Prostate gland (tissue), 2 donors: ENCODE data around the gene GSE1.
A peak's percentile ranks its signal among the peaks of the same experiment; 100 is the strongest.

Experiments used
- CTCF ChIP-seq, 4 experiments: fragments of 200-600 bp in 2 of 4; fragments of 450-650 bp in 2 of 4; sonication (generic) in 2 of 4; IDR thresholded peaks; 1 replicate in 3 of 4; 2 replicates in 1 of 4; pipeline ENCODE4 v1.5.1; 2016 to 2019; ENCODE audit warnings: antibody characterized with exemption in 4 of 4, mild to moderate bottlenecking in 2 of 4, moderate library complexity in 2 of 4
- POLR2A ChIP-seq: fragments of 450-650 bp; IDR thresholded peaks from one replicate; pipeline ENCODE4 v1.6.1; 2016; ENCODE audit warnings: antibody characterized with exemption, mild to moderate bottlenecking

DNA sequence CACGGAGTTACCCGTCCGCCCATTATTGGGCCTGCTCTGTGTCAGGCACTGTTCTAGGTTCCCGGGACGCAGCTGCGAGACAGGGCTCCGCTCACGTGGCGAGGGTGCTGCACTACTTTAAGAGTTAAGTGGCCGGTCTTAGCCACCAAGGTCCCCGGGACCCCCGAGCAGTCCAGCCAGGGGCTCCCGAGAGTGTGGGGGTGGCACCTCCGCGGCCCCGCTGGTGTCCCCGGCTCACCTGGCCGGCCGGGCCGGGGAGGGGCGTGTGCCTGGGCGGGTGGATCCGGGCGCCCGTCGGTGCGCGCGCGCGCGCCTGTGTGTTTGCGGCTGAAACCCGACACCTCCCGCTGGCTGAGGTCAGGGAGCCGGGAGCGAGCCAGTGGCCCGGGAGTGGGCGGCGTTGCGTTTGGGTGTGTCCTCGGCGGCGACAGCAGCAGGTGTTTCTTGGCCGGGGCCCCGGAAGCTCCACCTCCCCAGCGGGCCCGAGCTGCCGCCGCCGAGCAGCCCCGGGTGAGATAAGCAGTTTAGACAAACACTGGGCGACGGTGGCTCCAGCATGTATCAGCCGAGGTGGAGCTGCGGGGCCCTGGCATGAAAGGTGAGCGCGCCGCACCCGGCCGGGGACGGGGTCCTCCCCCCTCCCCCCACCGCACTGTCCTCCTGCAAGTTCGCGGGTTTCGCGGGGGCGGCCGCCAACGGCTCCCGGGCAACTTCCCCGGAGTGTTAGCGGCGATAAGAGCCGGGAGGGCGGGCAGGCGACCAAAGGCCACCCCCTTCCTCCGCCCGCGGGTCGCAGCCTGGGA is at the start of gene GSE1:
- TF ChIP-seq CTCF (IDR thresholded peaks at IDR 0.05) = peak in 1 of 4 experiments; percentile 15
- TF ChIP-seq POLR2A = peak; percentile 69
